Muscle of back (tissue), 11 donors: Measurements from ENCODE around the gene PKN1. TPM values are rescaled to one million over a fixed set of nuclear protein-coding genes. Genes with fewer than 3 reads are reported as not detected.
"Not testable (repeated sequence)": the region's sequence is repeated elsewhere in the genome, so short reads cannot be mapped to it uniquely, and the experiment has no call there.

ENCODE experiments used
- DNase-seq, 3 donors: peaks; one replicate each; pipeline versions ENCODE4 v3.0.0 to v3.0.0-alpha.2; 2013
- polyA plus RNA-seq, 10 donors: library from polyadenylated mRNA; unstranded; fragments of 120-200 nt; gene quantifications; one replicate each; pipeline ENCODE4 v1.2.1, GENCODE V29; 2013; ENCODE audit not compliant: insufficient read length in 10 of 10

Gene PKN1
- polyA plus RNA-seq, 10 donors = 50.7 to 78.8 (median 61.3) TPM

DNA sequence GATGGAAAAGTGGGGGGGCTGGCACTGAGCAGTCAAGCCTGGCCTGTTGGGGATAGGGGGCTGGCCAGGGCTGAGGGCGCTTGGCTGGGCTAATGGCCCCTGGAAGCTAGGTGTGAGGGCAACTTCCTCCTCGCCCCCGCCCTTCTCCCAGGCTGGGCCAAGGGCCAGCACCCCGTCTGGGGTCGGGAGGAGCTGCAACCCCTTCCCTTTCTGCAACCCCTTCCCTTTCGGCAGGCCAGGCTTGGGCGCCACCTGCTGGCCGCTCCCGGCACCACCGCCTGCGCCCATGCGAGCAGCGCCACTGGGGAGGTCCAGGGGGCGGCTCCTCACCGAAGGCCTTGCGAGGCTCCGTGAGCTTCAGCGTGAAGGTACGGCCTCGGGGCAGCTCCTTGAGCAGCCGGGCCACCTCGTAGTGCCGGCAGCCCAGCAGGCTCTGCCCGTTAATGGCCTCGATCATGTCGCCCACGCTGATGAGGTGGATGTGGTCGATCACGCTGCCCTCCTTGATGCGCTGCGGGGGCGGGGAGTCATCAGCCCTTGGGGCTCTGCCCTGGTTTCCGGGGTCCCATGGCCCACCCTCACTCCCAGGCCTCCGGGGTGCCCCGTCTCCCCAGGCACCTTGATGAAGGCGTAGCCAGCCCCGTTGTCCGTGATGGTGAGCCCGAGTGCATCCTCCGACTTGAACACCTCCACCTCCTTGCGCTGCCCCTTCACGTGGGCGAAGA, 47.0 kb downstream of the PKN1 start:
- peak in 1 of 3 donors; percentile 56 for DNase-seq

DNA sequence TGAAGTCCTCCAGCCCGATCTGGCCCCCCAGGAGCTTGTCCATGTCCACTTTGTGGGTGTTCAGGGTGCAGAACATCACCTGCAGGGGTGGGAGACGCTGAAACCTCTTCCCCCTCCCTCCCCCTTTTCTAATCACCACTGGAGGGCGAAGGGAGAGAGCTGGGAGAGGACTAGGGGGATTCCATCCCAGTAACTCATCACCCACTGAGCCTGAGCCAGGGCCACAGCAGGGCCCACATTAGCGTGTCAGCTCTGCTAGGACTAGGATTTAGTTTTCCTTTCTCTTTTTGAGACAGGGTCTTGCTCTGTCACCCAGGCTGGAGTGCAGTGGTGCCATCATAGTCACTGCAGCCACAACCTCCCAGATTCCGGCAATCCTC, 47.6 kb downstream of the PKN1 start:
- no peak for DNase-seq

DNA sequence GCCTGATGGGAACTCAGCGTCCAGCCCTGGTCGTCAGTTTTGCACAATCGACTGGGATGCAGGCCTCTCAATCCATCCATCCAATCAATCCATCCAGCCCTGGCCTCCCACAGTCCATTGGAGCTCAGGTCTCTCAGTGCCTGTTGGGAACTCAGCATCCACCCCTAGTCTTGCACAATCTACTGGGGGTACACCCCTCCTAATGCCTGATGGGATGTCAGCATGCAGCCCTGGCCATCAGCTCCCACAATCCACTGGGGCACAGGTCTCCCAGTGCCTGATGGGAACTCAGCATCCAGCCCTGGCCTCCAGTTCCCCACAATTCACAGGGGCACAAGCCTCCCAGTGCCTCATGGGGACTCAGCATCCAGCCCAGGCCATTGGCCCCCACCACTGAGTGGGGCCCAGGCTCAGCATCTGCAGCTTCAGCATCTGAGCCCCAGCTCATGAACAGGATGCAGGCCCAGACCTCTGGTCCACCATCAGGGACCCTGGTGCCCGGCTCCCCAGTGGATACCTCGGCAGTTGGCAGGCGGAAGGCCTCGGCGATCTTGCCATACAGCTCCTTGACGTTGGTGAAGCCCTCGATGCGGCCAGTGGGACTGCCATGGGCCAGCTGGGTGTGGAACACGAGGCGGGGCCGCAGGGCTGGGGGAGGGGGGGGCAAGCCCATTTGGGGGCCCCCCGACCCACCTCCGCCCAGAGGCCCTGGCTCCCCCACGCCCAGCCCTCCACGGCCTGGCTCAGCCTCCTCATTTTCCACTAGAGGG, 49.3 kb downstream of the PKN1 start:
- DNase-seq = no peak

GRCh38 chr19:14487370-14488125, 54.4 kb downstream of the PKN1 start:
- no peak for DNase-seq

DNA sequence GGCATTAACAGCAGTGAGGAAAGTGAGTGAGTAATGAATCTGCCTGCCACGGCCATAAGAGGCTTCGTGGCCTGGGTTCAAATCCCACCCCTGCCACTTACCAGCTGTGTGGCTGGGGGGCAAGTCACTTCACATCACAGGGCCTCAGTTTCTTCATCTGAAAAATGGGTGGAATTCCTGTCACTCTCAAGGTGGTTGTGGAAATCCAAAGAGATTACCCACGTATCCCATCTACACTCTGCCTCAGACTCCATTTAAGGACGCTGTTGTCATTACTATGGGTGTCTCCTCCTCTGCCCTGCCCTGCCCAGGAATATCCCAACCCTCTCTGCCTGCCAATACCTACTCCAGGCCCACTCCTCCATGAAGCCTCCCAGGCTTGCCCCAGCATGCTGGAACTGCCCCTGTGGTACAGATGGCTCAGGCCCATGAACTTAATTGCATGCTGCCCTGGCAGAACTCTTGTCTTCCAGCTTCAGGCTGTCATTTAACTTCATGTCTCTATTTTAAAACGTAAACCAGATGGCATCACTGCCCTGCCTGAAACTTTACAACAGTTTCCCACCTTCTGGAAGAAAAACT, 59.7 kb downstream of the PKN1 start:
- no peak for DNase-seq

- no peak for DNase-seq
These were observed 61.3 kb downstream of the PKN1 start for GRCh38 chr19:14494411-14494810.

- no peak for DNase-seq
These were observed 62.0 kb downstream of the PKN1 start for GRCh38 chr19:14494910-14495671.

DNA sequence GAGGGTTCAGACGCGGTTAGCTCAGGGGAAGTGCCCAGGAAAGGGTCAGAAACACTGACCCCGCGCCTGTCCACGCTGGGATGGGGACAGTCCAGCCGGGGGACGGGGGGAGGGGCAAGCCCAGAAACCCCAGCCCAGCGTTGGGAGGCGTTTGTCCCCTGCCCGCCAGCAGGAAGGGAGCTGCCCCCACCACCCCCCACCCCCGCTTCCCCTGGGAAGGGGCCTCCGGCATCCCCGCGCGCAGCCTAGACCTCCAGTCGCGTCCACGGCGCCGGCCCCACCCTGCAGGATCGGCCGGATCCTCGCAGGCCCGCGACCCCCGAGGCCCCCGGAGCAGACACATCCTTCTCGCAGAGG, 62.5 kb downstream of the PKN1 start:
- no peak for DNase-seq

GRCh38 chr19:14496029-14496833, 63.1 kb downstream of the PKN1 start, which contains the start of gene GIPC1:
TSS of gene GIPC1 (minus strand) at chr19:14496127. CDS start at chr19:14482976, 13,151 bp downstream.
- peak; percentile 98 to 99 (median 98) for DNase-seq

DNA sequence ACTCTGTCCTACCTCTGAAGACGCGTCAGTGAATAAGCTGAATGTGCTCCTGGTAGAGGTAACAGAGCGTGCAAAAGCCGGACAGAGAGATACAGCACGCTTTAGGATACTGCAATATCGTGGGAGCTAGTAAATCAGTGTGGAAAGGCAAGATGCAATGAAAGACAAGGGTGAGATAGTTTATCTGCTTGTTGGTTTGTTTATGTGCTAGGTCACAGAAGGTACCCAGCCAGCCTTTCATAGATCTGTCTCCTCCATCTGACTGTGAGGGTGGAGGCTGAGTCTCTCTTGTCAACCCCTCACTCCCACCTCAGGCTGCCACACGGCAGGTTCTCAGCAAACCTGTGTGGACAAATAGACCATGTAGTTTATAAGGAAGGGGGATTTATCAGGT, 63.7 kb downstream of the PKN1 start:
- no peak for DNase-seq

GRCh38 chr19:14497228-14497921, 64.3 kb downstream of the PKN1 start:
- DNase-seq = peak in 1 of 3 donors; percentile 44

DNA sequence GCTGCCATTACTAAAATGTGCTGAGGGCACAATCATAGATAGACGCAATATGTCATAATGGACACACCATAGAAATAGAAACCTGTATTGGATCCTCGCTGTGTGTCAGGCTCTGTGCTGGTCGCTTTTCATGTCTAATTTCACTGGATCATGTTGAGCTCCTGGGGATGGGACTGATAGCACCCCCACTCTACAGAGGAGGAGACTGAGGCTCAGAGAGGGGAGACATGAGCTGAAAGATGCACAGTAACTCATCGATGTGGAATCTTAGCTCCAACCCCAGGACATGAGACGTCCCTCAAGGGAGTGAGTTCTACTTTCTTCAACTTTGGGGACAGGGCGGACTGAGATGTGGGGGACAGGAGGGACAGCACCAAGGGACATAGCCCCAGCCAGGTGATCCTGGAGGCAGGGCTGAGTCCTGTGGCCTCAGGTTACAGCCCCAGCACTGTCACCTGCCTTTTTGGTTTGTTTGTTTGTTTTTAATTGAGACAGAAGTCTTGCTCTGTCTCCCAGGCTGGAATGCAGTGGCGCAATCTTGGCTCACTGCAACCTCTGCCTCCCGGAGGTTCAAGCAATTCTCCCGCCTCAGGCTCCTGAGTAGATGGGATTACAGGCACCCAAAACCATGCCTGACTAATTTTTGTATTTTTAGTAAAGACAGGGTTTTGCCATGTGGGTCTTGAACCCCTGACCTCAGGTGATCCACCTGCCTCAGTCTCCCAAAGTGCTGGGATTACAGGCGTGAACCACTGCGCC, 69.4 kb downstream of the PKN1 start:
- no peak for DNase-seq

- no peak for DNase-seq
These were observed 70.2 kb downstream of the PKN1 start for GRCh38 chr19:14503285-14503684.

DNA sequence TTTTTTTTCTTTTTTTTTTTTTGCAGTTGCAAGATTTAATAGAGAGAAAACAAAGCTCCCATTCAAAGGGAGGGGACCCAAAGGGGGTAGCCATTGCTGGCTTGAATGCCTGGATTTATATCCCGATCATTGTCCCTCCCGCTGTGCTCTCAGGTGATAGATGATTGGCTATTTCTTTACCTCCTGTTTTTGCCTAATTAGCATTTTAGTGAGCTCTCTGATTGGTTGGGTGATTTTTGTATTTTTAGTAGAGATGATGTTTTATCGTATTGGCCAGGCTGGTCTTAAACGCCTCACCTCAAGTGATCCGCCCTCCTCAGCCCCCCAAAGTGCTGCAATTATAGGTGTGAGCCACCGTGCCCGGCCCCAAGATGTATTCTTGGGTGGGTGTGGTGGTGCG, 71.5 kb downstream of the PKN1 start:
- not testable (repeated sequence) for DNase-seq

DNA sequence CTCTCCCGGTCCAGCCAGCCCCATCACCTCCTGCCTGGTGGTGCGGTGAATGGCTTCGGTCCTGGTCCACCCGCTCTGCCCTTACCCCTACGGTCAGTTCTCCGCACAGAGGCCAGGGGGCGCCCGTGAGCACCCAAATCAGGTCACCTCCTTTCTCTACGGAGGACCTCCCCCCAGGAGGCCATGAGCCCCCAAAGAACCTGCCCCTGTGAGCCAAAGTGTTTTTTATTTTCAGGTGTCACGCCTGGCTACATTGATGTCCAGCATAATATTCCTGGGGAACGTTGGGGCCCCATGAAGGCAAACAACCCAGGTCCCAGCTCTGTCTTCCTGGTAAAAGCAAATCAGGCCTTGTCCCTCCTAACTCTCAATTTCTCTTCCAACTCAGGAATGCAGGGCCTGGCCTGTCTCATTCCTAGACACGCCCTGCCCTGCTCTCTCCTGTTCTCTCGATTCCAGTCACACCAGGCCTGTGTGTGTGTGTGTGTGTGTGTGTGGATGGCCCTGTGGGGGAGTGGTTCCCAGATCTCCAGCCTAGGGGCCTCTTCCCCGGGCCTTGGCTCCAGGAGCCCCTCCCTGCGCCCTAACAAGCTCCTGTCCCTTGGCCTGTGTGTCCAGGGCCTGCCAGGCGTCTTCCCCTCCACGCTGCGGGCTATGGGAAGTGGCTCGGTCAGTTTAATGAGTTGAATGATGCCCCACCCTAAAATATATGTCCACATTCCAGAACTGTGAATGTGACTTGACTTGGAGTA, 72.6 kb downstream of the PKN1 start:
- peak in 2 of 3 donors; percentile 52 to 82 for DNase-seq

- DNase-seq = no peak
These were observed 74.8 kb downstream of the PKN1 start for GRCh38 chr19:14507704-14508542.
